Measurements from ENCODE around the gene DKKL1. TPM values are rescaled to one million over a fixed set of nuclear protein-coding genes. Genes with fewer than 3 reads are reported as not detected.

Gene DKKL1
- total RNA-seq, 1 donor from 2014 or later = not detected

DNA sequence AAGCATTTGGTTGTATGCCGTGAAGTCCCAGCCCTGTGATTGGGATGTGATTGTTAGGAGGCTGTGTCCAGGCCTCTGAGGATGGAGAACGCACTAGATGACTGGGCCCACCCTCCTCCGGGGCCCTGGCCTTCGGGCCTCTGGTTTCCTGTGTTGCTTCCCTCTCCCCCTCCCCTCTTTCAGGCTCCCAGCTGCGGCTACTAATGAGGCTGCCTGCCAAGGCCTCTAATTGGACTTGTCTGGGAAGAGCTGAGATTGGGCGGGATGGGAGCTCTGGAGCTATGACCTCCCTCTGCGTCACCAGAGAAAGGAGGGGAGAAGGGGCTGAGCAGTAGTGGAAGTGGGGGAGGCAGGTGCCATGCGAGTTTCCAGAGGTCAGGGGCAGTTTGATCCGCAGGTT is 49.7 kb downstream of the DKKL1 start:
- DNase-seq (ENCODE audit: low spot score in 2 of 2) = no peak
- intact Hi-C loops (cut with DNase I) = no loop called here
- no peaks in the 10 kb centered on the region for H3K4me1 ChIP-seq
- TF ChIP-seq, protein P1, sequence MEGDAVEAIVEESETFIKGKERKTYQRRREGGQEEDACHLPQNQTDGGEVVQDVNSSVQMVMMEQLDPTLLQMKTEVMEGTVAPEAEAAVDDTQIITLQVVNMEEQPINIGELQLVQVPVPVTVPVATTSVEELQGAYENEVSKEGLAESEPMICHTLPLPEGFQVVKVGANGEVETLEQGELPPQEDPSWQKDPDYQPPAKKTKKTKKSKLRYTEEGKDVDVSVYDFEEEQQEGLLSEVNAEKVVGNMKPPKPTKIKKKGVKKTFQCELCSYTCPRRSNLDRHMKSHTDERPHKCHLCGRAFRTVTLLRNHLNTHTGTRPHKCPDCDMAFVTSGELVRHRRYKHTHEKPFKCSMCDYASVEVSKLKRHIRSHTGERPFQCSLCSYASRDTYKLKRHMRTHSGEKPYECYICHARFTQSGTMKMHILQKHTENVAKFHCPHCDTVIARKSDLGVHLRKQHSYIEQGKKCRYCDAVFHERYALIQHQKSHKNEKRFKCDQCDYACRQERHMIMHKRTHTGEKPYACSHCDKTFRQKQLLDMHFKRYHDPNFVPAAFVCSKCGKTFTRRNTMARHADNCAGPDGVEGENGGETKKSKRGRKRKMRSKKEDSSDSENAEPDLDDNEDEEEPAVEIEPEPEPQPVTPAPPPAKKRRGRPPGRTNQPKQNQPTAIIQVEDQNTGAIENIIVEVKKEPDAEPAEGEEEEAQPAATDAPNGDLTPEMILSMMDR (IDR thresholded peaks at IDR 0.05) = no peak
- peaks cover 5% of the 10 kb centered on the region for H3K27me3 ChIP-seq
- H3K36me3 ChIP-seq = no peaks in the 10 kb centered on the region
- no peak overlapping the region for H3K27ac ChIP-seq
- no peaks in the 10 kb centered on the region for H3K9me3 ChIP-seq
- H3K4me3 ChIP-seq = no peak overlapping the region

DNA sequence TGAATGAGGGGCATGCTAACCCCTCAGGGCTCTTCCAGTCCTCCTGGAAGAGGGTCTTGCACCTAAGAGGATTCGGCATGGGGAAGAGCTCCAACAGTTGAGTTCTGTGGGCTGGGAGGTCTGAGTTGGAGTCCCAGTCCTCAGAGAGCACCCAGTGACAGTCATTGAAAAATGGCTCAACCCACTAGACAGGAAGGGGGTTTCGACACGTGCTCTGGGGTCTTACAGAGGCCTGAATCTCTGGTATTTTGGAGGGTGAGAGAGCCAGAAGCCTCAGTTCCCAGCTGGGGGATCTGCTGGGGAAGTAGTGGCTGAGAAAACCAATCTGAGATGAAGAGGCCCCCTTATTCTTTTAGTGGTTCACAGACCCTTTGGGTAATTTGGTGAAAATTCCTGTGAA is 50.6 kb downstream of the DKKL1 start:
- Histone ChIP-seq H3K4me3 (no peak overlapping the region), H3K27me3 (peaks cover 5% of the 10 kb centered on the region), H3K4me1 (no peaks in the 10 kb centered on the region), H3K36me3 (no peaks in the 10 kb centered on the region), H3K27ac (no peak overlapping the region), H3K9me3 (no peaks in the 10 kb centered on the region)
- intact Hi-C loops (cut with DNase I) = no loop called here
- TF ChIP-seq, protein P1 (IDR thresholded peaks at IDR 0.05) = no peak
- DNase-seq (ENCODE audit: low spot score in 2 of 2) = no peak

DNA sequence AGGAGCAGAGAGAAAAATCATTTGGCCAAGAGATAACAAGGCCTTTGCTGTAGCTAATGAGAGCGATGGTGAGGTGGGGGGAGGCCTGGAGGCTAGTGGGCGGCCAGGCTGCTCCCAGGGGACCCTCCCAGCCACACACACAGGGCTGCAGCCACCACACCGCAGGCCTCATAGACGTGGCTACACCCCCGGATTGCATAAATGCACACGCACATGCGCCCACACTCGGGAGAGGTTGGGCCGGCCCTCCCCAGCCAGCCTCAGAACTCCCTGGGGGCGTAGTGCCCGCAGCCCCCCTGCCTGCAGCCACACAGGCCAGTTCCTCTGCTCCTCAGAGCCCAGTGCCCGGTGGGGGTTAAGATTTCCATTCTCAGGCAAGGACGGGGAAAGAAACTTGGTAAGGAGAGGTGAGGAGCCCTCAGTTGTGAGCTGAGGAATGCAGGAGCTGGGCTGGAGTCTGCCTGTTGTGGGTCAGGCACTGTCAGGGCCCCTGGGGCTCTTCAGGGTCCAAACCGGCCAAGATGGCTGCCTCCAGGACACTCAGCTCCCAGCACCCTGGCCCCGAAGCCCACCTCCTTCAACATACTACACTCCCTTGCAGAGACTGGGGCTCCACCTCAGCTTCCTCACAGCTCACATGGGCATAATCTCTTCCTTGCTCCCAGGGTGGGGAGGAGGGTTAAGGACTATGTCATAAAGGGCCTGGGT is 51.6 kb downstream of the DKKL1 start:
- Histone ChIP-seq H3K27me3 (peaks cover 5% of the 10 kb centered on the region), H3K27ac (no peak overlapping the region), H3K4me3 (no peak overlapping the region), H3K4me1 (no peaks in the 10 kb centered on the region), H3K9me3 (no peaks in the 10 kb centered on the region), H3K36me3 (no peaks in the 10 kb centered on the region)
- no peak for DNase-seq (ENCODE audit: low spot score in 2 of 2)
- TF ChIP-seq, protein P1 (IDR thresholded peaks at IDR 0.05) = no peak
- intact Hi-C loops (cut with DNase I) = no loop called here

DNA sequence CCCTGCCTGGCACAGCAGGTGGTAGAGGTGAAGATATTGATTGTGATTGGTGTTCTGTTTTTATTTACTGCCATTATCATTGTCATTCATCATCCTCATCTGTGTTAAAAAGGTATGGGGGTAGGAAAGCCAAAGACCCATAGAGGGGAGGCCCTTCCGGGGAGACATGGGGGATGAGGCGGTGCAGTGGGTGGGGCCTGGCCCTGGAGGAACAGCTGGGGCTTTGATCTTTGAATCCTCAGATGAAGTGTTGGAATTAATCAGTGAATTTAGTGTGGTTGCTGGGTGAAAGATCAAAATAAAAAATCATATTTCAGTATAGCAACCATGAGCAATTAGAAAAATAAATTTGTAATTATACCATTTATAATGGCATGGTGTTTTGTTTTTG is 52.1 kb downstream of the DKKL1 start:
- intact Hi-C loops (cut with DNase I) = no loop called here

DNA sequence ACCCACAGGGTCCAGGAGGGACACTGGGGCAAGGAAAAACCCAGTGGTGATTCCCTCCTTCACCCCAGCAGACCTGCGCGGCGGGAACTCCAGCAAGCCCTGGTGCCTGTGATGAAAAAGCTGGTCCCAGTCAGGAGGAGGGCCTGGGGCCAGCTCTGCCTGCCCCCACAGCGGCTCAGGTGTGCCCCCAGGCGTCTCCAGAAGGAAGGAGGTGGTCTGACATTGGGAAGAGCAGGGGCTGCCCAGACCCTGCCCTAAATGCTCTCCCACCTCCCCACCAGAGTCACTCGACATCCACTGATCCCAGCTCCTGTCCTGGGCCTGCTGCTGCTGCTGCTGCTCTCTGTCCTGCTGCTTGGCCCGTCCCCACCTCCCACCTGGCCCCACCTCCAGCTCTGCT is 53.4 kb downstream of the DKKL1 start:
- Histone ChIP-seq H3K4me1 (peaks cover 3 to 4% of the 10 kb centered on the region in 2 donors), H3K27ac (no peak overlapping the region), H3K36me3 (no peaks in the 10 kb centered on the region), H3K4me3 (no peak overlapping the region), H3K9me3 (no peaks in the 10 kb centered on the region), H3K27me3 (peaks cover 5% of the 10 kb centered on the region)
- TF ChIP-seq, protein P1 (IDR thresholded peaks at IDR 0.05) = no peak
- no peak for DNase-seq (ENCODE audit: low spot score in 2 of 2)
- intact Hi-C loops (cut with DNase I) = no loop called here

More for the DNA sequence above, 52.1 kb downstream of the DKKL1 start:
- Histone ChIP-seq H3K27me3 (peaks cover 5% of the 10 kb centered on the region), H3K27ac (no peak overlapping the region), H3K9me3 (no peaks in the 10 kb centered on the region), H3K4me3 (no peak overlapping the region), H3K36me3 (no peaks in the 10 kb centered on the region), H3K4me1 (no peaks in the 10 kb centered on the region)
- DNase-seq (ENCODE audit: low spot score in 2 of 2) = no peak
- TF ChIP-seq, protein P1 (IDR thresholded peaks at IDR 0.05) = no peak
